GM12874 (cell line): Measurements from ENCODE around the gene PAGE2.

ENCODE experiments used
- CTCF ChIP-seq: IDR thresholded peaks from 2 replicates; pipeline ENCODE4 v1.5.1; 2011; ENCODE audit warnings: low read depth, mild to moderate bottlenecking, control low read depth, low read length, moderate library complexity; ENCODE audit not compliant: insufficient read depth

The PAGE2 gene

GRCh38 chrX:55132416-55132815, 43.6 kb downstream of the PAGE2 start:
- TF ChIP-seq CTCF, result no peak

GRCh38 chrX:55135171-55135570, 46.4 kb downstream of the PAGE2 start:
- 0 out of 2 replicates have a peak, but pooled peaks have one; percentile 4 for TF ChIP-seq CTCF
